GM21381 (cell line): ENCODE measurements around the gene PAPOLA.
"Not testable (repeated sequence)": the region's sequence is repeated elsewhere in the genome, so short reads cannot be mapped to it uniquely, and the experiment has no call there.

Source experiments
- ATAC-seq: cut with Tn5 transposase; IDR thresholded peaks from one replicate; pipeline ENCODE4 v1.9.1; 2021; ENCODE audit warnings: mild to moderate bottlenecking, moderate library complexity; ENCODE audit not compliant: unreplicated experiment

PAPOLA gene

DNA sequence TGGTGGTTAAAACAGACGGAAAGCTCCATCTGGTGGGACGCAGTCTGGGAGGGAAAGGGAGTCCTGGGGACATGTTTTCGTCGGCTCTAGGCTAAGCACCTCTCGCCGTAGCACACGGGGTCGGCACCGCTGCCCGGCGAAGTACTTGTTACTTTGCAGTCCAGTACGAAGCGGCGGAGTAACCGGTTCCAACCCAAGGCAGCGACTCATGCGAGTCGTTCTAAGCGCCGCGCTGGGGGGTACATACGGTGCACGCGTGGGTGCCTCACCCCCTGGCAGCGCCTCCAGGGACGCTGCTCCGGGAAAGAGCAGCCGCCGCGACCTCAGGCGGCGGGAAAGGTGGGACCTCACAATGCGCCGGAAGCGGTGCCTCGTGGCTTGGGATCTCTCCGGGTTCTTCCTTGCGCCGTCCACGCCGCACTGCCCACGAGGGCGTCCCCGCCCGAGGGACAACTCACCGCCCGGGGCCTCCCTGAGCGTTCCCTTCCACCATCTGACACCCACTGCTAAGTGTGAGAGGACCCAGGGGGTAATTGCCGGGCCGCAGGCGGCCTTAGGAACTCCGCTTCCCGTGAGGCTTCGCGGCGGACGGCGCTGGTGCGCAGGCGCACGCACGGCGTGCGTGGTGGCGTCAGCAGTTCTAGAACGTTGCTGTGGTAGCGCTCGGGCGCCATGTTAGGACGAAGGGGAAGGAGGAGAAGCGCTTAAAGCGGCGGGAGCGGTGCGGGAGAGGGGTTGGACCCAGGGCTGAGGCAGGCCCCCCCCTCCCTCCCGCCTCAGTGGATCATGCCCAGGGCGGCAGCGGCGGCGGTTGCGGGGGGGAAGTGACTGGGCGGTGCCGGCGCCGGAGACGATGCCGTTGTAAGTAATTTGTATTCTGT, at the start of gene PAPOLA:
TSS of gene PAPOLA (plus strand) at position 643 of the 881 bp plus-strand sequence. CDS start at position 854, 211 bp downstream.
- ATAC-seq: peak; percentile 83

DNA sequence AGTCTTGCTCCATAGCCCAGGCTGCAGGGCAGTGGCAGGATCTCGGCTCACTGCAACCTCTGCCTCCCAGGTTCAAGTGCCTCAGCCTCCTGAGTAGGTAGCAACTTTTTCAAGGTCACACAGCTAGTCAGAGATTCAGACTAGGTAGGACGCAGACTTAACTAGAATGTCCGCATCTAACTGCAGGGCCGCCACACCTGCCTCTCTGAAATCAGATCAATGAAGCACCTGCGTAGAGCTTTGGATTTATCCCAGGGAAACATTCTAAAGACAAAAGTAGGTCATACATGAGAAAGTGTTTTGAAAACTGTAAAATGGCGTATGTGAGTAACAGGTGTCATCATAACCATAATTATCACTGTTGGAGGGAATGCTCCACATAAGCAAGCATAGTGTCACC, 49.5 kb upstream of the PAPOLA start:
- no peak for ATAC-seq

DNA sequence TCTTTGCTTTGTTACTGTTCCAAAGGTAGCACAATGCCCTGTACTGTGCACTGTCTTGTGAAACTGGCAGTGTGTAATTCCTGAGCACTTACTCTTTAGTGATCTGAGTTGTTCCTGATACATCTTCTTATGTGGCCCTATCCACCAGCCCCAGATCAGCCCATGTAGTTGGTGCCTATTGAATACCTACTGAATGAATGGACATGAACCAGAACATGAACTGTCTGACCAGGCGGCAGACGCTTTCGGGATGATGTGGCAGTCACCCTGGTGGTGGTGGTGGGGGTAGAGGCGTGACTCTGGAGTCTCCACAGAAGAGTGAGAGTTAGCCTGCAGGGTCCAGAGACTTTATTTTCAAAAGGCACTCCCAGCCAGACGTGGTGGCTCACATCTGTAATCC, 46.6 kb upstream of the PAPOLA start:
- ATAC-seq: no peak

DNA sequence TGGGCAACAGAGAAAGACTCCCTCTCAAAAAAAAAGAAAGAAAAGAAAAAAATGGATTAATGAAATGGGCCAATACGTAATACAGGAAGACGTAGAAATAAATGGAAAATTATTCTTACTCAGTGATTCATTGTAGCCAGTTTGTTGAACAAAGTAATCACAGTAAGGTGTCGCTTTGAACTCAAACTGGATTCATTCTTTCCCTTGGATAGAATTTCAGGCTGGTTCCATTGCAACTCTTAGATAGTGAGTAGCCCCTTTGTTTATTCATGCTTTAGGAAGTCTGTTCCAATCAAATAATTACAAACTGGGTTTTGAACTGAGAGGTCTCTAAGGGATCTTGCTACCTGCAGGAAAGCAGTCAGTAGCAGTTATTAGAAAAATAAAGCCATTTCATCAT, 42.3 kb upstream of the PAPOLA start:
- no peak for ATAC-seq

DNA sequence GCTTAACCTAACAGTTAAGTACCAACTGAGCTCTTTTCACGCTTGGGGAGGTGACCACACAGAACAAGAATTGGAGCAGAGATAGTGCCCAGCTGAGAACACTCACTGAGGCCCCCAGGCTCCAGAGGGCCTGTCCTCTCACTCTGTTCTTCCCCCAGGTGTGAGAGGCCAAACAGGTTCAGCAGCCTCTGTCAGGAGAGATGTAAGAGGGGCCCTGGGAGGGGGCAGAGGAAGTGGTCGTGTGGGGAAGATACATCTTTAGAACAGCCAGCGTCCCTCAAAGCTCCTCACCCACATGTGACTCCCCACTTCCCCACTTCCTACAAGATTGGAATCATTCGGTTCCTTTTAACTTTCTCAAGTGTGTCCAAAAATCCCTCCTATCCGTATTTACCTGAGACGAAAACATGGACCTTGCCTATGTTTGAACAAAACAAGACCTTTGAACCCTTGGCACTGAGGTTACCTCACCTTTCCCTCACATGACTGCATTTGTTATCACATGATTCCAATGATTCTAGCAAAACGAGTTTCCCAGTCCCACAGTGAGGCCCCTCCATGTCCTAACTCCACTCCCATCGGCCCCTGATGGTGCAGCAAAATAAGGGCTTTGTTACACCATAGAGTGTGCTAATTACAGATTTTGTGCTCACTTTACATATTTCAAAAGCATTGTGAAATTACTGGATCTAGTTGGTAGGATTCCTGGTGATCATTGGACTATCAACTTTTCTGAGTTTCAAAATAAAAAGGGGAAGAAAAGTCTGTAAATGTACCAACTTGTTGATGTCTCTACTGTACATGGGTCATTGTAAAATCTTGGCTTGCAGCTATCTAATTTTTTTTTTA, 40.0 kb upstream of the PAPOLA start:
- ATAC-seq: no peak

DNA sequence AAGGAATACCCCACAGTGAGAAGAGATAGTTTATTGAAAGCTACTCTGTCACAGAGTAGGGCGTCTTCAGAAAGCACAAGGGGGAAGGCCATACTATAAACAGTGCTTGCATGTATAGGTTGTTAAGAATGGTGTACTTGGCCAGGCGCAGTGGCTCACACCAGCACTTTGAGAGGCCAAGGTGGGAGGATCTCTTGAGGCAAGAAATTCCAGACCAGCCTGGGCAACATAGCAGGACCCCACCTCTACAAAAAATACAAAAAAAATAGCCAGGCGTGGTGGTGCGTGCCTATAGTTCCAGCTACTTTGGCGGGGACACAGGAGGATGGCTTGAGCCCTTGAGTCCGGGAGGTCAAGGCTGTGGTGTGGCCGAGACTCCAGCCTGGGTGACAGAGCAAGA, 38.0 kb upstream of the PAPOLA start:
- ATAC-seq: no peak

DNA sequence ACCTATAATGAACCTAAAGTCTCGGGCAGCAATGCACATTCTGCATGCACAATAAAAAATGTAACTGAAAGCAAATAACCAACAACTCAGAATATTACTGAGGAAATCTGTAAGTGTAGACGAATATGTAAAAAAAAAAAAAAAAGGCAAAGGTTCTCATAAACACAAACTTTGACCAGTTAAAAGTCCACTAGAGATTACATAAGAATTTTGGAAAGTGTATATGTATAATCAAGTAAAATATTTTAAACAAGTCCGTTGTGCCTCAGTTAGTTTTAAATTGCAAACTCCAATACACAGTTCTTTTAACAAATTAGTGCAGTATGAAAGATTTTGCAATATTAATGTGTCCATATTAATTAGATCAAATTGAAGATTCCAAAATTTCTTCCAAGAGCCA, 35.3 kb upstream of the PAPOLA start:
- ATAC-seq: no peak

DNA sequence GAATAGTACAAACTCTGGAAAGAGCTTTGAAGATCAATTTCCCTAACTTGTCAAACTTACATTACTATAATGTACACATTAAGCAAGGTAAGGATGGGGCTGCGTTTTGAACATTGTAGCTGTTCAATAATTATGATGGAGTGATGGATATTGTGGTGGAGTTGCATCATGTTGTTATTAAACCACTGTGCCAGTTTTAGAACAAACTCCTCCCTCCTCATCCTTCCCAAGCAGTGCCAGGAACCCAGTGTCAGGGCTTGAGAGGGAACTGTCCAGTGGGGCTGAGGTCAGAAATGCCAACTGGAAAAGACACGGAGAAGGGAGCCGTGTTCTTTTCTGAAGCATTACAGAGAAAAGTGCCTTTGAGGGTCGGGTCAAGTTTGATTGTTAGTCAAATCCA, 31.9 kb upstream of the PAPOLA start:
- no peak for ATAC-seq

DNA sequence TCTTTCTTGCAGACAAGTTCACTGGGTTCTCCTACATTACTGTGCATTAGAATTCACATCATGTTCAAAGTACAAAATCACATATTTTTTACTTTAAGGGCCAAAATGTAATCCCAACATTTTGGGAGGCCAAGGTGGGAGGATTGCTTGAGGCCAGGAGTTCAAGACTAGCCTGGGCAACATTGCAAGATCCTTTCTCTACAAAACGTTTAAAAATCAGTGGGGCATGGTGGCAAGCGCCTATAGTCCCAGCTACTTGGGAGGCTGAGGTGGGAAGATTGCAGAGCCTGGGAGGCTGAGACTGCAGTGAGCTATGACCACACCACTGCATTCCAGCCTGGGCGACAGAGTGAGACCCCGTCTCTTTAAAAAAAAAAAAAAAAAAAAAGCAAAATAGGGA, 31.2 kb upstream of the PAPOLA start:
- ATAC-seq: not testable (repeated sequence)

DNA sequence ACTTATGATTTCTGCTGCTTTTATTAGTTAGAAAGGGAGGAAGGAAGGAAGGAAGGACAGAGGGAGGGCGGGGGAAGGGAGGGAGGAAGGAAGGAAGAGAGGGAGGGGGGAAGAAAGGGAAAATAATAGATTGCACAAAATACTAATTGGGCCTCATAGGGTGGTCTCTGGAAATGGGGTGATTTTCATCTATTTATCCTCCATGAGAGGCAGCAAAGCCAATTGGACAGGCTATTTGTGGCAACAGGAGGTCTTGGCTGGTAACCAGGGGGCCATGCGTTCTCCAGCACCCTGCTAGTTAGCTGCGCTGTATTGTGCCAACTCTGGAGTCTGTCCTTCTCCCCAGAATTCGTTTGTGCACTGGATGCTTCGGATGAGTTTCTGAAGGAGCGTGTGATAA, 24.1 kb upstream of the PAPOLA start:
- no peak for ATAC-seq

DNA sequence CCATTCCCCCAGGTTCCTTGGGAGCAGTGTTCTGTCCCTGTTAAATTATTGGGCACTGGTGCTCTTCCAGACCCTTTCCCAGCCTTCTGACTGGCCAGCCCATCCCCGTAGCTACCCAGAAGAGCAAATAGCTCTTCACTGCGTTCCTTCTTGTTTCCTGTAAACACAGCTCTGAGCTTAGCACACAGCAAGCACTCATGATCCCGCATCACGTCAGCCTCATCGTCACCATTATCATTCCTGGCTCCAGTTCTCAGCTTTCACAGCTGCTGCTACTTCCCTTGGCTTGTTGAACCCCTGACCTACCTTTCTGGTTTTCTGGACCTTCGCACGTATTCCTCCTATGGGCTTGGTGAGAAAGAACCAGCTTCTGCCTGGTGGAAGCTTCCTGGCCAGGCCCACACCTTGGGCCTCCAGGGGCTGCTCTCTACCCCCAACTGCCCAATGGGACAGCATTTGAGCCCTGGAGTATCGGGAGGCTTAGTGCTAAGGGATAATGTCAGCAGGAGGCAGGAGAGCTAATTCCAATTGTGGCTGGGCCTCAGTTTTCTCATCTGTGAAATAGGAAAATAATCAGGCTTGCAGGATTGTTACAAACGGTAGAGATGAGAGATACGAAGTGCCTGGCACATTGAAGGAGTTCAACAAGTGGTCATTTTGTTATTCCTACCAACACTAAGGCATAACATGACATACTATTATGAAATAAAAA, 22.6 kb upstream of the PAPOLA start:
- no peak for ATAC-seq

DNA sequence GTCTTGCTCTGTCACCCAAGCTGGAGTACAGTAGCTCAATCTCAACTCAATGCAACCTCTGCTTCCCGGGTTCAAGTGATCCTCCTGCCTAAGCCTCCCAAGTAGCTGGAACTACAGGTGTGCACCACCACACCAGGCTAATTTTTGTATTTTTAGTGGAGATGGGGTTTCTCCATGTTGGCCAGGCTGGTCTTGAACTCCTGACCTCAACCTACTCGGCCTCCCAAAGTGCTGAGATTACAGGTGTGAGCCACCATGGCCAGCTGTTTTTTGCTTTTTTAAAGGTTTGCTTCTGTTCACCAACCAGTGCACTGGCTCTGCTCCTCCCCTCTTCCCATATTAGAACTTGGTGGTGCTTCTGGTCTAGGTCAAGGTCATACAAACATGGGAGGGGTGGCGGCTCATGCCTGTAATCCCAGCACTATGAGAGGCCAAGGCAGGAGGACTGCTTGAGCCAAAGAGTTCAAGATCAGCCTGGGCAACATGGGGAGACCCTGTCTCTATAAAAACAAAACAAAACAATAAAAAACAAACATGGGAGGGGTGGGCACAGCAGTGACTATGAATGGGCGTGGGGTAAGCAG, 20.4 kb upstream of the PAPOLA start:
- ATAC-seq: no peak

DNA sequence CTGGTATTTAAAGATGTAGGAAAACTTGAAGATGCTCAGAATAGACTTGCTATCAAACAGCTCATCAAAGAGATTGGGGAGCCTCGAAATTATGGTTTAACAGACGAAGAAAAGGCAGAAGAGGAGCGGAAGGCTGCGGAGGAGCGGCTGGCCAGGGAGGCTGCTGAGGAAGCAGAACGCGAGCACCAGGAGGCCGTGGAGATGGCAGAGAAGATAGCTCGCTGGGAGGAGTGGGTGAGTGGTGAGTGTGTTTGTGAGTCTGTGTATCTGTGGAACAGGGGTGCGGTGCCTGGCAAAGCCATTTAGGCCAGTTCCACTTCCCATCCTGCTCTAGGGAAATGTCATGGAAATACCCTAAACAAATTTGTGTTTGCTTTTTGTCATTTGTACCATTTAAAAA, 19.2 kb upstream of the PAPOLA start:
- no peak for ATAC-seq

DNA sequence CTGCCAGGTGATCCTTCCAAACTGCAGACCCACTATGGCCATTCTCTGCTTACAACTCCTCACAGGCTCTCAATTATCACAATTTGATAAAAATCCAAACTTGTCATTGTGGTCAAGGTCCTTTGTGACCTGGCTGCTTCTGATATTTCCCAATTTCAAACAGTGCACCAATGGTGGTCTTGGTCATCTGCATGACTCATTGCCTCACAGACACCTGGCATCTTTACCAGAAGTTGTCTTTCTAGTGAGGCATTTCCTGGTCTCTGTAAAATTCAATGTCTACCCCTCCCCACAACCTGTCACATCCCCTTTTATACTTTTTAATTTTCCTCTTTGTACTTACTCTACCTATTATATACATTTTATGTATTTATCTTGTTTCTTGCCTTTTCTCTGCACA, 17.8 kb upstream of the PAPOLA start:
- no peak for ATAC-seq

DNA sequence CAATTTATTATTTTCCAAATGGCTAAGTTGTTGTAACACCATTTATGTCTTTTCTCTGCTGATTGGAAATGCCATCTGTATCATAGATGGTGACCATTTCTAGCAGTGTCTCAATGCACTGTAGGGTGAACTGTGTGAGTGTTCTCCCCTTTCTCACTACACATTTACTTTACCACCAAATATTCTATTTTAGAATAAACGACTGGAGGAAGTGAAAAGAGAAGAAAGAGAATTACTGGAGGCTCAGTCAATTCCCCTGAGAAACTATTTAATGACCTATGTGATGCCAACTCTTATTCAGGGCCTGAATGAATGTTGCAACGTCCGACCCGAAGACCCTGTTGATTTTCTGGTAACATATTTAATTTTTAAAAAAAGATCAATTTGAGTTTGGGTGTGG, 15.5 kb upstream of the PAPOLA start:
- ATAC-seq: peak; percentile 85

DNA sequence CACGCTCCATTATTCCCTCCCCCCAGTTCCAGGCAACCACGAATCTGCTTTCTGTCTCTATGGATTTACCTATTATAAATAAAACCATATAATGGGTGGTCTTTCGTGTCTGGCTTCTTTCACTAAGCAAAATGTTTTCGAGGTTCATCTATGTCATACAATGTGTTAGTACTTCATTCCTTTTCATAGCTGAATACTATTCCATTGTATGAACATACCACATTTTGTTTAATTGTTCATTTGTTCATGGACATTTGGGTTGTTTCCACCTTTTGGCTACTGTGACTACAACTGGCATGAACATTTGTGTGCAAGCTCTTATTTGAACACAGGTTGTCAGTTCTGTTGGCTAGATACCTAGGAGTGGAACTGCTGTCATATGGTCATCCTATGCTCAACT, 12.9 kb upstream of the PAPOLA start:
- ATAC-seq: no peak

DNA sequence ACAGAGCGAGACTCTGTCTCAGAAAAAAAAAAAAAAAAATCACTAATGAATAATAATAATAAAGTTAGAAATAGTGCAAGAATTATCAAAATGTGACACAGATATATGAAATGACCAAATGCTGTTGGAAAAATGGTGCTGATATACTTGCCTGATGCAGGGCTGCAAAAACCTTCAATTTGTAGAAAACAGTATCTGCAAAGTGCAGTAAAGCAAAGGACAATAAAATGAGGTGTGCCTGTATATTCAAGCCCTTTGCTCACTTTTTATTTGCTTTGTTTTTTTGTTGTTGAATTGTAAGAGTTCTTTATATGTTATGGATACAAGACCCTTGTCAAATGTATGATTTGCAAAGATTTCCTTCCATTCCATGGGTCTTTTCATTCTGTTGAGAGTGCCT, 9.0 kb upstream of the PAPOLA start:
- ATAC-seq: no peak

DNA sequence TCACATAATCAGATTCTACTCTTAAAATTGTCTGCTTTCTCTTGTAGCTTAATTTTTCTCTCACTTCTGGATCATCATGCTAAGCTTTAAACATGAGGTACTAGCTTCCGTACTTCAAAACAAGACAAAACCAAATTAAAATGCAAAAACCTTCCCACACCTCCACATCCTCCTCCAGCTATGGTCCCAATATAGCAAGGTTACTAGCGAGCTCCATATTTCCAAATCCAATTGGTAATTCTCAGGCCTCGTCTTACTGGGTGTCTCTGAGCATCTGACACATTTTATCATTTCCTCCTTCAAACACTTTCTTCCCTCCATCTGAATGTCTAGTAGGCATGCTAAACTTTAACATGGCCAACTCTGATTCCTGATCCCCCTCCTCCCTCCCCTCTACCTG, 7.9 kb upstream of the PAPOLA start:
- ATAC-seq: no peak

DNA sequence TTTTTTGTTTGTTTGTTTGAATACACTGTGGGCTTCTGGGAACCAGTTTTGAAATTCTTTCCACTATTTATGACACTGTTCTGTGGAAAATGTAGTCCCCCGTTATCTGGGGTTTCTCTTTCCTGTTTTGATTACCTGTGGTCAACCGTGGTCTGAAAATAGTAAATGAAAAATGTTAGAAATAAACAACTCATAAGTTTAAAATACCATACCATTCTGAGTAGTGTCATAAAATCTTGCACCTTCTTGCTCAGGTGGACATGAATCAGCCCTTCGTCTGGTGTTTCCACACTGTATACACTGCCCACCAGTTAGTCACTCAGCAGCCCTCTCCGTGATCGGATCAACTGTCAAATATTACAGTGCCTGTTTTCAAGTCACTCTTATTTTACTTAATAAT, 5.1 kb upstream of the PAPOLA start:
- peak; percentile 37 for ATAC-seq

DNA sequence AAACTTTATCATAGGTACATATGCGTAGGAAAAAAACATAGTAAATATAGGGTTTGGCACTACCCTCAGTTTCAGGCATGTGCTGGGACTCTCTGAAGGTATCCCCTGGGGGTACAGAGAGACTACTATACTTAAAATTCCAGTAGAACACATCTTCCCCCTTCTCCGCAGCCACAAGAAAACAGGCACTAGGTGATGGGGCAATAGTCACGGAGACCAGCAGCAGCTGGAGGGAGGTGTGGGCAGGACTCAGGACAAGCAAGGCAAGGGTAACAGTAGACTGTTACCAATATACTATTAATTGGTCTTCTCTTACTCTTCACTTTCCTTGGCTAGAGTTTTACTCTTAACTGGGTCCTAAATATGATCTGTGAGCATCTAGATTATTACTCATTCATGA, 4.6 kb upstream of the PAPOLA start:
- ATAC-seq: no peak

DNA sequence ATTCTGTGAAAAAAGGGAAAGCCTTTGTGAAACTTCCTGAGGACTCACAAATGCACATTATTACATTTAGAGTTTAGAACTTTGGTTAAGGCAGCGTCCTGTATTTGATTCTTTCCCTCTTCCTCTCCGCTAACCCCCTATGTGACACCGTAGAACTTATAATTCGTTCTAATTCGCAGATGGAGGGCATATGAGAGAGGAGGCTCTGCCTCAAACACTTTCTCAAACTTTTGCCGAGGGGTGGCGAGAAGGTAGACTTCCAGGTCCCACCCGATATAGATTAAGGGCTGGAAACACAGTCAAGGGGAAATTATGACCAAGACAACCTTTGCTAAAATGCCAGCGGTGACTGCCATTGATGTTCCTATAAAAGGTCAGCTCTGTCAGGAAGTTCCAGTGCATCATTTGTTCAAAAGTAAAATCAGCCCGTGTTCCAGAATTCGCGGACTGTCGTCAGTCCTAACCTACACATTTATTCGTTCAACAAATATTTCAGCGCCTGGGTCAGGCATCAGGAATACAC, 904 bp upstream of the PAPOLA start:
- ATAC-seq: no peak
